Breast epithelium (tissue), 3 donors: ENCODE results near the gene CACNA1H.

ENCODE experiments used
- CTCF ChIP-seq, 3 donors: fragments of 450-650 bp; IDR thresholded peaks; one replicate each; pipeline ENCODE4 v1.5.1; 2016 to 2017; ENCODE audit warnings: antibody characterized with exemption in 3 of 3, mild to moderate bottlenecking in 3 of 3, moderate library complexity in 3 of 3
- POLR2AphosphoS5 ChIP-seq, 3 donors: sonication (generic); formaldehyde crosslinking; IDR thresholded peaks; one replicate each; pipeline ENCODE4 v1.6.1; 2017; ENCODE audit warnings: antibody characterized with exemption in 3 of 3

GRCh38 chr16:1121009-1121408 lies 31.9 kb upstream of the CACNA1H start:
- no peak for TF ChIP-seq CTCF (IDR thresholded peaks at IDR 0.05)
- no peak for TF ChIP-seq POLR2AphosphoS5 (IDR thresholded peaks at IDR 0.05)
